Activated CD4-positive, CD25-positive, alpha-beta regulatory T cell treated with anti-CD3 and anti-CD28 coated beads, Interleukin-2, amount 50 U/mL, for 72 hours (primary cell): Measurements from ENCODE around the gene CYP21A2.
"Not testable (repeated sequence)": the region's sequence is repeated elsewhere in the genome, so short reads cannot be mapped to it uniquely, and the experiment has no call there.

Source experiments
- DNase-seq: peaks from one replicate; pipeline ENCODE4 v3.0.0; 2021

CYP21A2 gene

GRCh38 chr6:32056254-32056653 is 18.0 kb downstream of the CYP21A2 start:
- DNase-seq = no peak

GRCh38 chr6:32057966-32058365 is 19.8 kb downstream of the CYP21A2 start:
- no peak for DNase-seq

GRCh38 chr6:32058511-32058963 is 20.3 kb downstream of the CYP21A2 start:
- DNase-seq = no peak

- DNase-seq = no peak
These were observed 22.9 kb downstream of the CYP21A2 start for GRCh38 chr6:32060966-32061655.

GRCh38 chr6:32064706-32065105 is 26.5 kb downstream of the CYP21A2 start:
- no peak for DNase-seq

- not testable (repeated sequence) for DNase-seq
These were observed 29.3 kb downstream of the CYP21A2 start for GRCh38 chr6:32067521-32067920.

- not testable (repeated sequence) for DNase-seq
These were observed 30.1 kb downstream of the CYP21A2 start for GRCh38 chr6:32068315-32068714.

GRCh38 chr6:32068867-32069266 is 30.7 kb downstream of the CYP21A2 start:
- no peak for DNase-seq

- DNase-seq = no peak
These were observed 31.2 kb downstream of the CYP21A2 start for GRCh38 chr6:32069460-32069859.

- DNase-seq = no peak
These were observed 31.8 kb downstream of the CYP21A2 start for GRCh38 chr6:32069878-32070515.

GRCh38 chr6:32070814-32071543 is 32.8 kb downstream of the CYP21A2 start:
- DNase-seq = no peak

GRCh38 chr6:32073101-32073500 is 34.9 kb downstream of the CYP21A2 start:
- no peak for DNase-seq

- no peak for DNase-seq
These were observed 35.4 kb downstream of the CYP21A2 start for GRCh38 chr6:32073613-32074012.

- no peak for DNase-seq
These were observed 36.8 kb downstream of the CYP21A2 start for GRCh38 chr6:32074996-32075532.

- DNase-seq = no peak
These were observed 37.6 kb downstream of the CYP21A2 start for GRCh38 chr6:32075781-32076180.

- DNase-seq = no peak
These were observed 38.1 kb downstream of the CYP21A2 start for GRCh38 chr6:32076321-32076809.

- no peak for DNase-seq
These were observed 41.5 kb downstream of the CYP21A2 start for GRCh38 chr6:32079566-32080290.

GRCh38 chr6:32081168-32081990 is 43.2 kb downstream of the CYP21A2 start:
- DNase-seq = no peak

- DNase-seq = no peak
These were observed 44.3 kb downstream of the CYP21A2 start for GRCh38 chr6:32082478-32082877.

GRCh38 chr6:32082935-32083334 is 44.7 kb downstream of the CYP21A2 start:
- DNase-seq = no peak

- no peak for DNase-seq
These were observed 45.9 kb downstream of the CYP21A2 start for GRCh38 chr6:32083812-32084768.
